Measurements from ENCODE around the gene PEDS1.

The PEDS1 gene

GRCh38 chr20:50153500-50154377 lies at the start of gene PEDS1 (continued):
- TF ChIP-seq ZNF398 (tag by site-specific recombination; IDR thresholded peaks at IDR 0.05) (no peak), ZXDB (tag by site-specific recombination; IDR thresholded peaks at IDR 0.05) (peak; percentile 48), IKZF3 (tag by site-specific recombination; IDR thresholded peaks at IDR 0.05) (peak; percentile 82), ZNF335 (tag by site-specific recombination; conservative IDR thresholded peaks at IDR 0.05) (peak; percentile 58), ZSCAN16 (tag by site-specific recombination; IDR thresholded peaks at IDR 0.05) (peak; percentile 57; the same call in 1 of the 2 replicates), ZEB2 (tag by site-specific recombination; IDR thresholded peaks at IDR 0.05) (peak; percentile 60), ZNF521 (tag by site-specific recombination; IDR thresholded peaks at IDR 0.05) (no peak), ZNF16 (tag by site-specific recombination; IDR thresholded peaks at IDR 0.05; ENCODE audit: low read depth) (no peak), ZIC2 (tag by site-specific recombination; IDR thresholded peaks at IDR 0.05) (peak; percentile 68), ZNF76 (tag by site-specific recombination; IDR thresholded peaks at IDR 0.05; ENCODE audit: borderline replicate concordance, low read depth) (0 out of 2 replicates have a peak, but pooled peaks have one; percentile 36), ZNF677 (tag by site-specific recombination; IDR thresholded peaks at IDR 0.05) (0 out of 2 replicates have a peak, but pooled peaks have one; percentile 13), HOXC10 (CRISPR knock-in tag; IDR thresholded peaks at IDR 0.05) (peak; percentile 61; the same call in 1 of the 2 replicates), KLF10 (tag by site-specific recombination; IDR thresholded peaks at IDR 0.05) (peak; percentile 60; the same call in 1 of the 2 replicates), YY1 (tag by site-specific recombination; IDR thresholded peaks at IDR 0.05) (0 out of 2 replicates have a peak, but pooled peaks have one; percentile 61), SETDB1 (IDR thresholded peaks at IDR 0.05; ENCODE audit: insufficient read length, low read length) (no peak), WT1 (tag by site-specific recombination; IDR thresholded peaks at IDR 0.05) (no peak), ZNF23 (tag by site-specific recombination; IDR thresholded peaks at IDR 0.05; ENCODE audit: borderline replicate concordance) (no peak), KLF16 (tag by site-specific recombination; IDR thresholded peaks at IDR 0.05) (peak; percentile 50; the same call in 1 of the 2 replicates), ZNF423 (tag by site-specific recombination; IDR thresholded peaks at IDR 0.05) (no peak), ZBTB48 (tag by site-specific recombination; IDR thresholded peaks at IDR 0.05) (peak; percentile 85)
- TF ChIP-seq, protein P1, sequence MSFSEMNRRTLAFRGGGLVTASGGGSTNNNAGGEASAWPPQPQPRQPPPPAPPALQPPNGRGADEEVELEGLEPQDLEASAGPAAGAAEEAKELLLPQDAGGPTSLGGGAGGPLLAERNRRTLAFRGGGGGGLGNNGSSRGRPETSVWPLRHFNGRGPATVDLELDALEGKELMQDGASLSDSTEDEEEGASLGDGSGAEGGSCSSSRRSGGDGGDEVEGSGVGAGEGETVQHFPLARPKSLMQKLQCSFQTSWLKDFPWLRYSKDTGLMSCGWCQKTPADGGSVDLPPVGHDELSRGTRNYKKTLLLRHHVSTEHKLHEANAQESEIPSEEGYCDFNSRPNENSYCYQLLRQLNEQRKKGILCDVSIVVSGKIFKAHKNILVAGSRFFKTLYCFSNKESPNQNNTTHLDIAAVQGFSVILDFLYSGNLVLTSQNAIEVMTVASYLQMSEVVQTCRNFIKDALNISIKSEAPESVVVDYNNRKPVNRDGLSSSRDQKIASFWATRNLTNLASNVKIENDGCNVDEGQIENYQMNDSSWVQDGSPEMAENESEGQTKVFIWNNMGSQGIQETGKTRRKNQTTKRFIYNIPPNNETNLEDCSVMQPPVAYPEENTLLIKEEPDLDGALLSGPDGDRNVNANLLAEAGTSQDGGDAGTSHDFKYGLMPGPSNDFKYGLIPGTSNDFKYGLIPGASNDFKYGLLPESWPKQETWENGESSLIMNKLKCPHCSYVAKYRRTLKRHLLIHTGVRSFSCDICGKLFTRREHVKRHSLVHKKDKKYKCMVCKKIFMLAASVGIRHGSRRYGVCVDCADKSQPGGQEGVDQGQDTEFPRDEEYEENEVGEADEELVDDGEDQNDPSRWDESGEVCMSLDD (tag by site-specific recombination; IDR thresholded peaks at IDR 0.05): peak; percentile 73
- TF ChIP-seq, protein P2, sequence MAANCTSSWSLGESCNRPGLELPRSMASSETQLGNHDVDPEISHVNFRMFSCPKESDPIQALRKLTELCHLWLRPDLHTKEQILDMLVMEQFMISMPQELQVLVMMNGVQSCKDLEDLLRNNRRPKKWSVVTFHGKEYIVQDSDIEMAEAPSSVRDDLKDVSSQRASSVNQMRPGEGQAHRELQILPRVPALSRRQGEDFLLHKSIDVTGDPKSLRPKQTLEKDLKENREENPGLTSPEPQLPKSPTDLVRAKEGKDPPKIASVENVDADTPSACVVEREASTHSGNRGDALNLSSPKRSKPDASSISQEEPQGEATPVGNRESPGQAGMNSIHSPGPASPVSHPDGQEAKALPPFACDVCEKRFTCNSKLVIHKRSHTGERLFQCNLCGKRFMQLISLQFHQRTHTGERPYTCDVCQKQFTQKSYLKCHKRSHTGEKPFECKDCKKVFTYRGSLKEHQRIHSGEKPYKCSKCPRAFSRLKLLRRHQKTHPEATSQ (tag by site-specific recombination; IDR thresholded peaks at IDR 0.05): peak; percentile 59; the same call in 1 of the 2 replicates
- TF ChIP-seq, protein P3, sequence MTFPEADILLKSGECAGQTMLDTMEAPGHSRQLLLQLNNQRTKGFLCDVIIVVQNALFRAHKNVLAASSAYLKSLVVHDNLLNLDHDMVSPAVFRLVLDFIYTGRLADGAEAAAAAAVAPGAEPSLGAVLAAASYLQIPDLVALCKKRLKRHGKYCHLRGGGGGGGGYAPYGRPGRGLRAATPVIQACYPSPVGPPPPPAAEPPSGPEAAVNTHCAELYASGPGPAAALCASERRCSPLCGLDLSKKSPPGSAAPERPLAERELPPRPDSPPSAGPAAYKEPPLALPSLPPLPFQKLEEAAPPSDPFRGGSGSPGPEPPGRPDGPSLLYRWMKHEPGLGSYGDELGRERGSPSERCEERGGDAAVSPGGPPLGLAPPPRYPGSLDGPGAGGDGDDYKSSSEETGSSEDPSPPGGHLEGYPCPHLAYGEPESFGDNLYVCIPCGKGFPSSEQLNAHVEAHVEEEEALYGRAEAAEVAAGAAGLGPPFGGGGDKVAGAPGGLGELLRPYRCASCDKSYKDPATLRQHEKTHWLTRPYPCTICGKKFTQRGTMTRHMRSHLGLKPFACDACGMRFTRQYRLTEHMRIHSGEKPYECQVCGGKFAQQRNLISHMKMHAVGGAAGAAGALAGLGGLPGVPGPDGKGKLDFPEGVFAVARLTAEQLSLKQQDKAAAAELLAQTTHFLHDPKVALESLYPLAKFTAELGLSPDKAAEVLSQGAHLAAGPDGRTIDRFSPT (tag by site-specific recombination; IDR thresholded peaks at IDR 0.05): peak; percentile 69
- TF ChIP-seq, protein P4, sequence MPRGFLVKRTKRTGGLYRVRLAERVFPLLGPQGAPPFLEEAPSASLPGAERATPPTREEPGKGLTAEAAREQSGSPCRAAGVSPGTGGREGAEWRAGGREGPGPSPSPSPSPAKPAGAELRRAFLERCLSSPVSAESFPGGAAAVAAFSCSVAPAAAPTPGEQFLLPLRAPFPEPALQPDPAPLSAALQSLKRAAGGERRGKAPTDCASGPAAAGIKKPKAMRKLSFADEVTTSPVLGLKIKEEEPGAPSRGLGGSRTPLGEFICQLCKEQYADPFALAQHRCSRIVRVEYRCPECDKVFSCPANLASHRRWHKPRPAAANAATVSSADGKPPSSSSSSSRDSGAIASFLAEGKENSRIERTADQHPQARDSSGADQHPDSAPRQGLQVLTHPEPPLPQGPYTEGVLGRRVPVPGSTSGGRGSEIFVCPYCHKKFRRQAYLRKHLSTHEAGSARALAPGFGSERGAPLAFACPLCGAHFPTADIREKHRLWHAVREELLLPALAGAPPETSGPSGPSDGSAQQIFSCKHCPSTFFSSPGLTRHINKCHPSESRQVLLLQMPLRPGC (tag by site-specific recombination; IDR thresholded peaks at IDR 0.05): 0 out of 2 replicates have a peak, but pooled peaks have one; percentile 40
- TF ChIP-seq, protein P5, sequence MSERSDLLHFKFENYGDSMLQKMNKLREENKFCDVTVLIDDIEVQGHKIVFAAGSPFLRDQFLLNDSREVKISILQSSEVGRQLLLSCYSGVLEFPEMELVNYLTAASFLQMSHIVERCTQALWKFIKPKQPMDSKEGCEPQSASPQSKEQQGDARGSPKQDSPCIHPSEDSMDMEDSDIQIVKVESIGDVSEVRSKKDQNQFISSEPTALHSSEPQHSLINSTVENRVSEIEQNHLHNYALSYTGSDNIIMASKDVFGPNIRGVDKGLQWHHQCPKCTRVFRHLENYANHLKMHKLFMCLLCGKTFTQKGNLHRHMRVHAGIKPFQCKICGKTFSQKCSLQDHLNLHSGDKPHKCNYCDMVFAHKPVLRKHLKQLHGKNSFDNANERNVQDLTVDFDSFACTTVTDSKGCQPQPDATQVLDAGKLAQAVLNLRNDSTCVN (tag by site-specific recombination; optimal IDR thresholded peaks at IDR 0.05): peak; percentile 96
